ENCODE measurements around the gene GOLIM4.

GRCh38 chr3:167998253-167998652, 97.5 kb downstream of the GOLIM4 start:
- TF ChIP-seq CTCF (conservative IDR thresholded peaks at IDR 0.05; ENCODE audit: low read depth, low read length) (no peak), EZH2 (IDR thresholded peaks at IDR 0.05; ENCODE audit: low read length, unreplicated experiment) (no peak)
